GM12878 (cell line): ENCODE results near the gene FAM118B. TPM values are rescaled to one million over a fixed set of nuclear protein-coding genes. Genes with fewer than 3 reads are reported as not detected.

Experiments used
- ATAC-seq: fragments of 200-7000 bp; cut with Tn5 transposase; 3 replicates; pipeline ENCODE4 v1.9.1; 2020; ENCODE audit warnings: mild to moderate bottlenecking, moderate library complexity
- BruUV-seq: library from RNA; stranded (reverse); fragments of 400-500 nt; replicated peaks from 2 replicates; lab custom pipeline; 2021; lab: Mats Ljungman, UMichigan
- CTCF ChIA-PET: fragments of 300-600 bp; sonication (Branson Sonifier 250); formaldehyde crosslinking; extraction: SDS; loops from one replicate; lab custom pipeline; 2021; ENCODE audit warnings: inconsistent platforms; lab: Yijun Ruan, JAX
- POLR2A ChIA-PET: fragments of 350-600 bp; formaldehyde crosslinking; extraction: SDS; loops from one replicate; lab custom pipeline; 2021; ENCODE audit warnings: inconsistent platforms; lab: Charles Lee
- RAD21 ChIA-PET: fragments of 300-600 bp; sonication (Branson Sonifier 250); formaldehyde crosslinking; loops from one replicate; lab custom pipeline; 2023; ENCODE audit warnings: antibody characterized with exemption; ENCODE audit not compliant: unreplicated experiment; lab: Charles Lee
- SMC1A ChIA-PET: fragments of 300-600 bp; sonication (Branson Sonifier 250); formaldehyde crosslinking; loops from one replicate; lab custom pipeline; 2023; ENCODE audit not compliant: unreplicated experiment, uncharacterized antibody; lab: Charles Lee
- DNase-seq: peaks from one replicate; pipeline ENCODE4 v3.0.0-alpha.2; 2011; ENCODE audit warnings: low read depth, low spot score
- FAIRE-seq: peaks from 3 replicates; lab custom pipeline; 2011; peaks lifted over from hg19 to GRCh38; lab: Jason Lieb, UNC
- H2AFZ ChIP-seq: 2 replicates; pipeline ENCODE4 v1.6.0; 2011; ENCODE audit warnings: low read depth, low read length, control low read depth; ENCODE audit not compliant: control insufficient read depth
- H3K27ac ChIP-seq: 2 replicates; pipeline ENCODE4 v1.5.1; 2011; ENCODE audit warnings: control low read depth; ENCODE audit not compliant: control insufficient read depth, insufficient read depth
- H3K27me3 ChIP-seq, 2 experiments: replicated peaks in 1 of 2; 2 replicates each; pipeline versions ENCODE4 v1.6.0 to v1.6.1; 2011; ENCODE audit warnings: low read length in 1 of 2; ENCODE audit not compliant: control insufficient read depth in 2 of 2, insufficient read depth in 2 of 2
- H3K36me3 ChIP-seq, 2 experiments: 2 replicates each; pipeline ENCODE4 v1.5.1; 2011; ENCODE audit warnings: low read length in 1 of 2; ENCODE audit not compliant: control insufficient read depth in 2 of 2, insufficient read depth in 2 of 2
- H3K4me1 ChIP-seq: 2 replicates; pipeline ENCODE4 v1.6.1; 2011; ENCODE audit warnings: mild to moderate bottlenecking, low read length, moderate library complexity, mixed read lengths; ENCODE audit not compliant: control insufficient read depth, insufficient read depth
- H3K4me2 ChIP-seq: 2 replicates; pipeline ENCODE4 v1.6.0; 2011; ENCODE audit warnings: control low read depth; ENCODE audit not compliant: control insufficient read depth, insufficient read depth
- H3K4me3 ChIP-seq: fragments of 200-600 bp; sonication (generic); 2 replicates; pipeline ENCODE4 v1.5.1; 2016
- H3K79me2 ChIP-seq: 2 replicates; pipeline ENCODE4 v1.6.0; 2011; ENCODE audit warnings: low read length; ENCODE audit not compliant: control insufficient read depth, insufficient read depth
- H3K9ac ChIP-seq: 2 replicates; pipeline ENCODE4 v1.8.0; 2011; ENCODE audit warnings: low read length, control low read depth, mixed read lengths; ENCODE audit not compliant: control insufficient read depth, insufficient read depth
- H3K9me3 ChIP-seq: replicated peaks from 3 replicates; pipeline ENCODE4 v1.5.1; 2011; ENCODE audit warnings: mild to moderate bottlenecking, low read length; ENCODE audit not compliant: control insufficient read depth, insufficient read depth
- H4K20me1 ChIP-seq: 2 replicates; pipeline ENCODE4 v1.6.0; 2011; ENCODE audit not compliant: control insufficient read depth, insufficient read depth
- BCL3 ChIP-seq: IDR thresholded peaks from 2 replicates; pipeline ENCODE4 v1.6.1; 2011; ENCODE audit warnings: borderline replicate concordance, low read depth, mild to moderate bottlenecking, moderate library complexity, low read length; ENCODE audit not compliant: insufficient read depth, poor library complexity, severe bottlenecking
- CEBPZ ChIP-seq: fragments of 150-350 bp; IDR thresholded peaks from 2 replicates; pipeline ENCODE4 v1.6.1; 2016; ENCODE audit warnings: low read depth, low read length
- CTCF ChIP-seq, 3 experiments: IDR thresholded peaks in 2 of 3; conservative IDR thresholded peaks in 1 of 3; 2 replicates each; pipeline ENCODE4 v1.5.1; 2011; ENCODE audit warnings: low read depth in 3 of 3, low read length in 3 of 3, mild to moderate bottlenecking in 3 of 3, control low read depth in 2 of 3, moderate library complexity in 2 of 3, inconsistent platforms in 1 of 3, mixed read lengths in 1 of 3; ENCODE audit not compliant: control insufficient read depth in 2 of 3, insufficient read depth in 1 of 3; ENCODE audit errors: extremely low read depth in 1 of 3
- NFIC ChIP-seq: IDR thresholded peaks from 2 replicates; pipeline ENCODE4 v1.6.1; 2012; ENCODE audit warnings: low read depth, mild to moderate bottlenecking, inconsistent platforms, low read length, moderate library complexity
- NR2F1 ChIP-seq: fragments of 450-650 bp; conservative IDR thresholded peaks from 2 replicates; pipeline ENCODE4 v1.6.1; 2017; ENCODE audit warnings: mild to moderate bottlenecking
- TAF1 ChIP-seq: IDR thresholded peaks from 2 replicates; pipeline ENCODE4 v1.6.1; 2011; ENCODE audit warnings: mild to moderate bottlenecking, low read depth, low read length, borderline replicate concordance
- TCF12 ChIP-seq: IDR thresholded peaks from 2 replicates; pipeline ENCODE4 v1.6.1; 2011; ENCODE audit warnings: low read depth, mild to moderate bottlenecking, low read length
- USF1 ChIP-seq: IDR thresholded peaks from 2 replicates; pipeline ENCODE4 v1.6.1; 2011; ENCODE audit warnings: borderline replicate concordance, low read depth, mild to moderate bottlenecking, moderate library complexity, mixed read lengths, low read length; ENCODE audit not compliant: insufficient read depth; ENCODE audit errors: extremely low read length
- YBX1 ChIP-seq: fragments of 450-650 bp; IDR thresholded peaks from 2 replicates; pipeline ENCODE4 v1.6.1; 2016; ENCODE audit warnings: antibody characterized with exemption
- WGBS: methylation state at CpG from one replicate; pipeline ENCODE4 v1.1.6; 2016; ENCODE audit warnings: low lambda C conversion rate; ENCODE audit not compliant: insufficient replicate concordance, insufficient coverage; ENCODE audit errors: missing lambda C conversion rate; 5-methylcytosine and 5-hydroxymethylcytosine counted together
- in situ Hi-C: fragments of 300-500 bp; cut with MboI; formaldehyde crosslinking; loops from 9 replicates; pipeline ENCODE4 v1.14.3; 2018; ENCODE audit warnings: mixed read lengths
- intact Hi-C: fragments of 100-400 bp; cut with micrococcal nuclease; formaldehyde crosslinking; loops from one replicate; pipeline ENCODE4 v1.14.2; 2022; ENCODE audit not compliant: unreplicated experiment
- polyA plus RNA-seq, 11 experiments: library from polyadenylated mRNA; depleted of rRNA in 4 of 11; unstranded in 6 of 11; stranded (reverse) in 5 of 11; fragments of >200 nt; fragmentation: Nextera tagmentation in 4 of 11; fragmentation: Illumina TruSeq in 1 of 11; extraction: Ambion mirVana in 4 of 11; extraction: Trizol in 1 of 11; gene quantifications; 1 replicate in 1 of 11; 2 replicates in 10 of 11; pipeline versions ENCODE4 v1.2.1 to v1.2.3, GENCODE V29; 2011 to 2016; ENCODE audit warnings: inconsistent platforms in 2 of 11, missing spikeins in 2 of 11, low read depth in 1 of 11
- total RNA-seq, 4 experiments: library from RNA; depleted of rRNA in 3 of 4; stranded (reverse); fragments of >200 nt in 3 of 4; fragmentation: Illumina TruSeq in 1 of 4; extraction: Trizol in 1 of 4; gene quantifications; 2 replicates each; pipeline versions ENCODE4 v1.2.1 to v1.2.3, GENCODE V29; 2013 to 2021

FAM118B gene
- total and polyA plus RNA-seq, 10 of the 15 experiments (the other 5 are each of a cell fraction or from before 2014, with no cell fraction given) = 12.8 to 29.7 (median 16.5) TPM

- no peak for TF ChIP-seq CTCF (IDR thresholded peaks at IDR 0.05 in 2 of 3, conservative IDR thresholded peaks at IDR 0.05 in 1 of 3; ENCODE audit: control insufficient read depth in 2 of 3, extremely low read depth in 1 of 3, insufficient read depth in 1 of 3, low read depth in 3 of 3, low read length in 3 of 3)
- 0 out of 2 replicates have a peak, but pooled peaks have one; percentile 30 for TF ChIP-seq NR2F1
- peak; percentile 100 for TF ChIP-seq TCF12
- no peak for TF ChIP-seq TAF1
- peak; percentile 10 for TF ChIP-seq USF1
These were observed 22.3 kb upstream of the FAM118B start (continued) for GRCh38 chr11:126189109-126189929.

- Histone ChIP-seq H3K4me1 (peaks cover 30% of the 10 kb centered on the region), H2AFZ (no peak overlapping the region), H3K9me3 (peaks cover 2% of the 10 kb centered on the region; the same call in 1 of the 3 replicates), H3K27me3 (no peaks in the 10 kb centered on the region), H4K20me1 (no peaks in the 10 kb centered on the region), H3K9ac (no peak overlapping the region), H3K27ac (no peak overlapping the region), H3K79me2 (no peaks in the 10 kb centered on the region), H3K4me3 (no peak overlapping the region), H3K4me2 (no peak overlapping the region), H3K36me3 (peaks cover 4 to 14% of the 10 kb centered on the region in 2 experiments)
- ChIA-PET POLR2A (no interaction called here), RAD21 (interaction anchor here (1.4 to 1.5 kb wide), 2 partner anchors 52 to 255 kb away, joined by 3 to 5 read pairs; no protein-coding TSS in a partner anchor), SMC1A (interaction anchor here (1.0 to 2.8 kb wide), 3 partner anchors 250 to 267 kb away, joined by 5 to 9 read pairs (median 6); no protein-coding TSS in a partner anchor), CTCF (interaction anchor here (0.7 to 10.7 kb wide), 6 partner anchors 60 to 1156 kb away, joined by 3 to 220 read pairs (median 4); partner anchors contain the start of gene VSIG10L2)
- ATAC-seq (no peak), DNase-seq (no peak), FAIRE-seq (no peak)
- 96% methylated on average over 12 of the region's 14 CpGs for WGBS
- BruUV-seq = no TSS peak
- in situ Hi-C loops = loop anchor here (5.0 kb wide), 1 partner anchor 268 kb away; no protein-coding TSS in a partner anchor
- intact Hi-C loops = no loop called here
- TF ChIP-seq CEBPZ (no peak), BCL3 (no peak), YBX1 (no peak), NFIC (no peak)
These were observed 20.8 kb upstream of the FAM118B start for GRCh38 chr11:126190792-126191191.
